ENCODE measurements around the gene CISTR.
"Not testable (repeated sequence)": the region's sequence is repeated elsewhere in the genome, so short reads cannot be mapped to it uniquely, and the experiment has no call there.

CISTR gene

DNA sequence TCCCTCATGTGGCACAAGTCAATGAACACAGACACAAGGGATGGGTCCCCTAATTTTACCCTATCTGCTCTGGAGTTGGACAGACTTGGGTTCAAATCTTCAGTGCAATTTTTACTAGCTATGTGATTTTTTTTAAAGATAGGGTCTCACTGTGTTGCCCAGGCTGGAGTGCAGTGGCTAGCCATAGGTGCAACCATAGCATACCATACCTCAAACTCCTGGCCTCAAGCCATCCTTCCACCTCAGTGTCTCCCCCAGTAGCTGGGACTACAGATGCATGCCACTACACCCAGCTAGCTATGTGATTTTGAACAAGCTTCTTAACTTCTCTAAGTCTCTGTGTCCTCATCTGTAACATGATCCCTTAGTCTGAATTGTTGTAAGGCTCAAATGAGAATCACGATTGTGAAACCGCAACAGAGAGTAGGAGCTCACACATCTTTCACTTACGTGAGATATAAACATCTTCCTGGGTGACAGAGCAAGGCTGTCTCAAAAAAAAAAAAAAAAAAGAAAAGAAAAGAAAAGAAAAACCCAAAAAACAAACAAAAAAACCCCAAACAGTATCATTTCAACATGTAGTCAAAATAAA is 29.2 kb downstream of the CISTR start:
- DNase-seq (ENCODE audit: extremely low read depth in 1 of 2, low read depth in 1 of 2) = no peak

DNA sequence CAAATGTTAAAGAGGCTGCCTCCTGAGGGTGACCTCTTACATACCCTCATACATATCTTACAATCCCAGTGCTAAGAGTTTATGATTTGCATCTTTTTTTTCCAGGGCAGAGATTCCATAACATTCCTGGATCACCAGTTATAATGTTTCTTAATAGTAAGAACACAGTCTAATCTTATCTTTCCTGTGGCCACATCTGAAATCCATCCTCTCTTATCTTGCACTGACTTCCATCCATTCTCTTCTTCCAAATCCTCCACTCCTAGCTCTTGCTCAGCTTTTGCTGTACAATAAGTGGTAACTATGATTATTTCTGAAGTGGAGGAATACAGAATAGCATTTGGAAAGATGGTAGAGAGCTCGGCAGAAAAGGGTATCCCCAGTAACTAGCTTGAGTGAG is 30.8 kb downstream of the CISTR start:
- DNase-seq (ENCODE audit: extremely low read depth in 1 of 2, low read depth in 1 of 2) = no peak

DNA sequence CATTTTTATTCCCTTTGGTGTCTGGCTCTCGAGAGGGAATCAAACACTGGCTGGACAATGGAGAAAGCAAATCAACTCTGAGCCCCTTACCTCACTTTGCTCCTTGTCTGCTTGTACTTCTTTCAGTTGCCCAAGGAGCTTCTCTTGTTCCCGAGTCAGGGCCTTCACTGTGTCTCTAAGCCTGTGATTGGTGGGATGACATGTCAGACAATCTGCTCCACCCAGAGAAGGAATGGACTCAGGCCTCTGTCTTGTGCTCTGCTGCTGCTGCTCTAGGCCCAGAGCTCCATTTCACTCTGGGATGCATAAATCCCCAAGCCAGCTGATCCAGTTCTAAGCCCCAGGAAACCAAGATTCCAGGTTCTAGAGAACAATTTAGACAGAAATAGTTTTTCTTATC is 32.1 kb downstream of the CISTR start:
- no peak for DNase-seq (ENCODE audit: extremely low read depth in 1 of 2, low read depth in 1 of 2)

DNA sequence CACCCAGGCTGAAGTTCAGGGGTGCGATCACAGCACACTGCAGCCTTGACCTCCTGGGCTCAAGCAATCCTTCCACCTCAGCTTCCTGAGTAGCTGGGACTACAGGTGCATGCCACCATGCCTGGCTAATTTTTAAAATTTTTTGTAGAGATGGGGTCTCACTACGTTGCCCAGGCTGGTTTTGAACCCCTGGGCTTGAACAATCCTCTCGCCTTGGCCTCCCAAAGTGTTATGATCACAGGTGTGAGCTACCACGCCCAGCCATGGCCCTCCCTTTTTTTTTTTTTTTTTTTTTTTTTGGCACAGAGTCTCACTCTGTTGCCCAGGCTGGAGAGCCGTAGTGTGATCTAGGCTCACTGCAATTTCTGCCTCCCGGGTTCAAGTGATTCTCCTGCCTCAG is 33.2 kb downstream of the CISTR start:
- not testable (repeated sequence) for DNase-seq (ENCODE audit: extremely low read depth in 1 of 2, low read depth in 1 of 2)

DNA sequence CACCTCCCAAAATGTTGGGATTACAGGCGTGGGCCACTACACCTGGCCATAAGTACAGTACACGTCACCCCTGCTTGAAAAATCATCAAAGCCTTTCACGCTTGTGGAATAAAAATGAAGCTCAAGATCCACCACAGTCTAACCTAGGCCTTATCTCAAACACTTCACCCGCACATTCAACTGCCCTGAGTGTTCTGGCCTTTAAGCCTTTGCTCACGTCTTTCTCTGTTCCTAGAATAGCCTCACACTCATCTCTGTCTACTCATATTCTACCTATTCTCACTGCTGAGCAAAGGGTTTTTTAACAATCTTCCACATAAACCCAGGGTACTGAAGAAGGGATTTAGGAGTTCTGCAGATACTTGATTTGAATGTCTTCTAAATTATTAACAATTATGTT is 34.5 kb downstream of the CISTR start:
- DNase-seq (ENCODE audit: extremely low read depth in 1 of 2, low read depth in 1 of 2) = no peak

DNA sequence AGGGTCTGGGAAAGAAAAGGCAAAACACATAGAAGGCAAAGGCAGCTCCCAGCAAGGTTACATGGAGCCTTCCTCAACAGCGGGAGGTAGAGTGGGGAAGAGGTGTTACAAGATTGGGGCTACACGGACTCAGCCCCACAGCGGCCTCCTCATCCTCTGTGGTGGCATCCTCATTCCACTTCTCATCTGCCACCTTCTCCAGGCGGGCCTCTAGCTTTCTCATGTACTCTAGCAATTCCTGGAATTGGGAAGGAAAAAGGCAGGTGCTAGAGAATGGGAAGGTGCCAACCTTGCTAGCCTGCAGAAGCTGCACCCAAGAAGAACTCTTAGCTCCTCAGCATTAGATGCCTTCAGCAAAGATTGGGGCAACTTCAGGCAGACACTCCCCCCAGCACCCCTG is 37.8 kb downstream of the CISTR start:
- DNase-seq (ENCODE audit: extremely low read depth in 1 of 2, low read depth in 1 of 2) = no peak

DNA sequence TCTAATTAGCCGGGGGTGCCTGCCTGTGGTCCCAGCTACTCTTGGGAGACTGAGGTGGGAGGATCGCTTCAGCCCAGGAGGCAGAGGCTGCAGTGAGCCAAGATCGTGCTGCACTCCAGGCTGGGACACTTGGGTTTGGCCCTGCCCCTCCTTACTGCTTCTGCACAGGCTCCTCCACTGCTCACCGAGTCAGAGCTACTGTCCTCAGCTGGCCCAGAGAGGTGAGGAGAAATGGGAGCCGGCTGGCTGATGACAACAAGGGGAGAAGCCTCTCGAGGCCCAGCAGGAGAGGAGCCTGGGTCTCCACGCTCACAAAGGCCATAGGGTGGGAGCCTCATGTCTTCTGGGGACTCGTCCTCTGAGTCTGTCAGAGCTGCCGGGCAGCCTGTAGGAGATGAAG is 38.3 kb downstream of the CISTR start:
- DNase-seq (ENCODE audit: extremely low read depth in 1 of 2, low read depth in 1 of 2) = no peak

DNA sequence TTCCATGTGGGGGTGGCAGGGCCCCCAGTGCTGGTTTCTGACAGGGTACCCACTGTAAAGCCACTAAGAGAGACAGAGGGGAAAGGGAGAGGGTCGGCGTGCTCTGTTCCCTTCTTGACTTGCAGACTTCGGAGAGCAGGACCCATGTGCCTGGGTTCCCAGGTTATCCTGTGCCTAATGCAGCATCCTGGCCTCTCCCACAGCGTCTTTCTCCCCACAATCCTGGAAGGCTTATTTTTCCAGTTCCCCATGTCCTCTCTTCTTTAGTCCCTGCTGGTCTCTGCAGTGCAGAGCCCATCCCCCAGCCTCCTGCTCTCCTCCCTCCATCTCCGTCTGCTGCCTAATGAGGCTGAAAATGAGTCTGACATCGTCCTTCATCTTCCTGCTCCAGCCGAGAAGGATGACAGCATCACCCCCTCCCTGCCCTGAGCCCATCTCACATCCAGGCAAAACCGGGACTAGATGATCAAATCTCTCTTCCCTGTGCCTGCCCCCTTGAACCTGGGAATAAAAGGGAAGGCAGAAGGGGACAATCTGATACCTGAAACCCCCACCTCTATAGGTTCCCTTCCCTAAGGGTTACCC is 39.6 kb downstream of the CISTR start:
- no peak for DNase-seq (ENCODE audit: extremely low read depth in 1 of 2, low read depth in 1 of 2)

DNA sequence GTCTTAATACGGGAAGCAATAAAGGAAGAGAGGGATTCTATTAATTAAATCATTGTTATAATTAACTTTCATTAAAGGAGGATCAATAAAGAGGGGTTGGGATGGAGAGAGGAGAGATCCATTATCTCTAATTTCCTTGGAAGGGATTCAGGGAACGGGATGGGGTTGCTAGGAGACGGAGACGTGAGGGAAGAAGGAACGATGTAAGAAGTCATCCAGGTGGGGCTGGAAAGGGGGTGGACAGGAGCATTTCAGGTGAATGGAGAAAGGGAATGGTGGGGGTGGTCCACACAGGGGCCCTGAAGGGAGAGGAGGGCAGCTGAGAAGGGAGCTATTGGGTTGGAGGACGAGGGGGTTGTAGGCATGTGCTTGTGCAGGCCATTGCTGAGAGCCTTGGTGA is 41.7 kb downstream of the CISTR start:
- DNase-seq (ENCODE audit: extremely low read depth in 1 of 2, low read depth in 1 of 2) = no peak

DNA sequence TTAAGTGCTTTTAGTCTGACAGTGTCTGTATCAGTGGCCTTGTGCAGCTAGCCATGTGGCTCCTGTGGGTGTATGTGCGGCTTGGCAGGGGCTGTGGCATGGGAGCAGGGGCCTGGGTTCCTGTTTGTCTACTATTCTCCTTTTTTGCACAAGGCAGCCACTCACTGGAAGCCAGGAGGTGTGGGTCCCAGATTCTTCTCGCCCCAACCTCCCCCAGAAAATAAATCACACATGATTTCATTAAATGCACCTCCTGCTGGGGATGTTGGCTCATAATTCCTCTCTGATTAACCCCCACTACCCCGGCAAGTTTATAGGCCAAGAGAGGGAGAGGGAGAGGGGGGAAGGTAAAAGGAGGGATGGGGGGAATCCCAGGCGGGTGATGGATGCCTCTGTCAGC is 42.1 kb downstream of the CISTR start:
- DNase-seq (ENCODE audit: extremely low read depth in 1 of 2, low read depth in 1 of 2) = no peak

DNA sequence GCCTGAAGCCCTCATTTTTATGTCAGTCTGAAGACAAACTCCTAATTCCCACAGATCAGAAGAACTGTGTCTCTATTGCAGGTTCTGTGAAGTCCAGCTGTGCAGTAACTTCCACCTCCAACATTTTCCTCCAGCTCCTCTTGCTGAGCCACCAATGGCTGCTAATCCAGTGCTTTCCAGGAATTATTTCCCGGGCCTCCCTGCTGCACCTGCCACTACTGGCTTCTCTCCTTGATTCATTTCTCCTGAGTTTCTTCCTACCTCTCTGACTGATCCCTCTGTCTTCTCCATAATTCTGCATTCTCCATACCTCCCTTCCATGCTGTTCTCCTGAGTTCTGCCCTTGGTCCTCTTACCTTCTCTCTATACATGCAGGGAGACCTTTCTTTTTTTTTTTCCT is 45.7 kb downstream of the CISTR start:
- DNase-seq (ENCODE audit: extremely low read depth in 1 of 2, low read depth in 1 of 2) = no peak

DNA sequence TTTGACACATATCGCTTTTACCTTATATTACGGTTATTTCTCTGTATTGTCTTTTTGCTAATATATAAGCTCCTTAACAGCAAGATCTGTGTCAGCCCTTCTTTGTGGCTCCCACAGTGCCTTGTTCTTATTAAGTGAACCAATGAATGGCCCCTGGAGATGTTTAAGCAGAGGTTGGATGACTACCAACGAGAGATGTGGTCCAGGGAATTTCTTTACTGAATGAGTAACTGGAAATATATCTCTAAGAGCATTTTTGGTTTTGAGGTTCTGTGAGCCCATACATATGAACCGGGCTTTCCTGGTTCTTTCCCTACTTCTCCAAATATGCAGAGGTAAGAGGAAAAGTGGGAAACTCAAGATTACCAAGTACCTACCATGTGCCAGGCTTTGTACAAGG is 48.0 kb downstream of the CISTR start:
- no peak for DNase-seq (ENCODE audit: extremely low read depth in 1 of 2, low read depth in 1 of 2)

DNA sequence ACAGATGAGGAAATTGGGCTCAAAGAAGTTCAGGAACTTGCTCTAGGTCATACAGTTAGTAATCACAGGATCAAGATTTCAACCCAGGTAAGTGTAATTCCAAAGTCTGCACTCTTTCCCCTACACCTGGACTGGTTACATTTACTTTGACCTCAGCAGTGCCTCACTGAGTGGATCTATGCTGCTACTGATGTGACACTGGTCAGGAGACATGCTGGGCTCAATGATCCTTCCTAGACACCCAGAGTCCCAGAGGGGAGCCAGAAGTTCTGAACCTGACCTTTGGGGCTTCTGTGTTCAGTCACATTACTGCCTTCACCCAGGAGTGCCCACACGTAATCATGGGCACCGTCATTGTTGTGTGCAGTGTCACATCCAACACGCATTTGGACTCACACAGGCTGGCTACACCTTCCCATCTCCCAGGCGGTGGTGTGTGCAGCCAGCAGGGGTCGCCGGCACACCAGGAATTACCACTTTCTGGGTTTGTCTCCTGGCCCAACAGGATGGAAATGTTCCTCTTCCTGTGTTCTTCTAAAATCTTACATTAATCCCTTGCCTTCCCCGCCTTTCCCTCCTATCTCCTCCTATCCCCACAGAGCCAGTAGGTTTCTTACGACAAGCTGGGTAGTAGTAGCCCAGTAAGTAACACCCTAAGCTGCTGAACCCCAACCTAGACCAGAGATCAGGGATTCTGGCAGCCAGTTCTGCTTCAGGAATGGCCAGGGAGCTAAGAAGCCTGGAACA is 50.1 kb downstream of the CISTR start:
- DNase-seq (ENCODE audit: extremely low read depth in 1 of 2, low read depth in 1 of 2) = peak in 1 of 2 donors; percentile 59

DNA sequence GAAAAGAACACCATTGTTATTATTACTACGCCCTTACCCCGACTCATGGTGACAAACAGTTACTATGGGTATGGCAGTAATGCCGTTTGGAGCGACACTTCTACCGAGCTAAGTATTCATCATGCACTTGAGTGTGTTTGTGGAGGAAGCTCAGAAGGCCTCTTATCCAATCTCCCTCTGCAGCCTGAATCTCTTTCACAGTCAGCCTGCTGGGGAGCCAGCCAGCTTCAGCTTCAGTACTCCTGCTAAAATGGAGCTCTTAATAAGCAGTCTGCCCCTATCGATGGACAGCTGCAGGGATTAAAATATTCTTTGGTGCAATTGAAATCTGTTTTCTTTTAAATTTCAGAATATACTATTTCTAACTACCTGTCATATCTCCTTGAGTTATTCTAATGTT is 51.2 kb downstream of the CISTR start:
- no peak for DNase-seq (ENCODE audit: extremely low read depth in 1 of 2, low read depth in 1 of 2)

DNA sequence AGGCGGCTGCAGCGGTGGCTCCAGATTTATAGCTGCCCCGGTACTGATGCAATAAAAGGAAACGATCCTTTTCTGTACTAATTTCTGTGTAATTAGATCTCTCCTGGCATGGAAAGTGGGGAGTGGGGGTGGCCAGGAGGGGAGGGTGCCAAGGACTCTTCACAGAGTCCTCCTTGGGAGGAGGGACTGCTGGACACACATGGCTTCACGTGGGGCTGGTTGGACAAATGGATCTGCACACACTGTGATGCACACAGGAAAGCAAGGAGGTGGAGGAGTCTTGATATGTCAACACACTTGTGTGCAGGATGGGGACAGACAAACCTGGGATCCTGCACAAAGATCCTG is 52.1 kb downstream of the CISTR start:
- no peak for DNase-seq (ENCODE audit: extremely low read depth in 1 of 2, low read depth in 1 of 2)

DNA sequence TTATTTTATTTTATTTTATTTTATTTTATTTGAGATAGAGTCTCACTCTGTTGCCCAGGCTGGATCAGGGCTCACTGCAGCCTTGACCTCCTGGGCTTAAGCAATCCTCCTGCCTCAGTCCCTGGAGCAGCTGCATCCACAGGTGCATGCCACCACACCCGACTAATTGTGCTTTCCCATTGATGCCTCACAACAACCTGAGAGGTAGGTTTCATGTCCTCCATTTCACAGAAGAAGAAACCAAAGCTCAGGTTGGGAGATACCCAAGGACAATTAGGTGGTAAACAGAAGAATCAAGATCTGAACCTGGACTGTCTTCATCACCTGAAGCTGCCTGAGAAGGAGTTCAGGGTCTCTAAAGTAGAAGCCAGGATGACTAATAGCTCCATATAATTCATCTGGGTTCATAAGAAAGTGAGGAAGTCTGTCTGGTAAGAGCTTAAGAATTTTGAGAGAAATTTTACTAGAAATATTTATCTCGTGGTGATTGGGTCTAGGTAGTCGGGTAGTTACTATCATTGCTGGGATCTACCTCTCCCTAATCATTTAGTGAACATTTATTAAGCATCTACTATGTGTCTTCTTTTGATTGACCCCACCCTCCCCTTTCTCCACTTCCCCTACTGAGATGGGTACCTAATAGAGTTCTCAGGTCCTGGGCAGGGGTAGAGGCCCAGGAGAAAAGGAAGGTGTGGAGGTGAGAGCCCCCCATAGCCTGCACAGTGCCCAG is 52.7 kb downstream of the CISTR start:
- no peak for DNase-seq (ENCODE audit: extremely low read depth in 1 of 2, low read depth in 1 of 2)

DNA sequence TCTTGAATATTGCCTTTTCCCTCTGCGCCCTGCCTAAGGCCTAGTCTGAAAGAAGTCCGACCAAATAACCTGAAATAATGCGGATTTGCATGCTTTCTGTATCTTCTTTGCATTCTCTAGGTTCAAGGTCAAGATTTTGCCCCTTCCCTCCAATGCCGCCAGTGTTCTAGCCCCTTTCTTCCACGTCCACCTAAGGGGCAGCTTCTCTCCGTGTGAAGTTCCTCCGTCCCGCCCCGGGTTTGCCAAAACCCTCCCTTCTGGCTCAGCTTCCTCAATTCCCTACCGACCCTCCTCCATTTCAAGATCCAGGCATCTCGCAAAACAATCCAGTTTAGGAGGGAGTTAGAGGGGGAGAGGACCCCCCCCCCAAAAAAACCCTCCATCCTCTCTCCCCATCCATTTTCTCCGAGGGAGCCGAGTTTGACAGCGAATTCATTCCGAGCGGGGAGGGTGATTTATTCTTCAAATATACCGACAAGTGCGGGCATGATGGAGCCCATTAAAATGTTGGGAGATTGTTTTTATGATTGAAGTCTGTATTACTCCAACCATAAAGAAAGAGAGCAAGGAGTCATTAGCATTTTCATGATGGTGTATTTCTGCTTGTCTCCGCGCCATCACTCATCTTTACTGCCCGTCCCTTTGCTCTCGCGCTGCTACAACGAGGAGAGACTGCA is 55.0 kb downstream of the CISTR start:
- no peak for DNase-seq (ENCODE audit: extremely low read depth in 1 of 2, low read depth in 1 of 2)

Data from stimulated activated CD8-positive, alpha-beta memory T cell treated with anti-CD3 and anti-CD28 coated beads, Interleukin-7, amount 100 ng/mL, for 48 hours (primary cell).